DLD1 (cell line): ENCODE measurements around the gene DDC.
"Not testable (repeated sequence)": the region's sequence is repeated elsewhere in the genome, so short reads cannot be mapped to it uniquely, and the experiment has no call there.

Source experiments
- in situ Hi-C: cut with HindIII; loops from 2 replicates; pipeline ENCODE4 v1.10.0; 2017; ENCODE audit warnings: low sequenced_read_pairs

Gene DDC

DNA sequence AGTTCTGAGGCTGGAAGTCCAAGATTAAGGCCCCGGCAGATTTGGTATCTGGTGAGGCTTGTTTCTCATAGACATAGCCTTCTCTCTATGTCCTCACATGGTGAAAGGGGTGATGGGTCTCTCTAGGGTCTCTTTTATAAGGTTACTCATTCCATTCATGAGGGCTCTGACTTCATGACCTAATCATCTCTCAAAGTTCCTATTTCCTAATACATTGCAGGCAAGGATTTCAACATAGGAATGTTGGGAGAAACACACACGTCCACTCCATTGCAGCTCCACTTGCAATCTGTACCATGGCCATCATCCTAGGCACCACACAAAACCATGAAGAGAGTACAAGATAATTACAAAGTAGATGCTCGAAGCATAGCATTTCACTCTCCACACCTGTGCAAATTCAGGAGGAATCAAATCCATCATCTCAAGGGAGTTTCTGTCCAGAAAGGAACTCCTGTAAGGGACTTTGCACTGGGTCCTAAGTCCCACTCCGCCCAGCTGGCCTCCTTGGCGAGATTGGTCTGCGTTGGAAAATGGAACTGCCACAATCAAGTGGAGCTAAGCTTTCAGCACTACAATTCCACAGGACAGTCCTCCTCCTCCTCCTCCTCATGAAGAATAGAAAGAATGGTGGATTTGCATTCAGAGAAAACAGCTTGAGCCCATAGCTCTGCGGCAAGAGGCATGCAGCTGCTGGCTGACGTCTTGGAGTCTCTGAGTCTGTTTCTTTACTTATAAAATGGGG lies 8.8 kb downstream of the DDC start:
- in situ Hi-C loops: no loop called here

DNA sequence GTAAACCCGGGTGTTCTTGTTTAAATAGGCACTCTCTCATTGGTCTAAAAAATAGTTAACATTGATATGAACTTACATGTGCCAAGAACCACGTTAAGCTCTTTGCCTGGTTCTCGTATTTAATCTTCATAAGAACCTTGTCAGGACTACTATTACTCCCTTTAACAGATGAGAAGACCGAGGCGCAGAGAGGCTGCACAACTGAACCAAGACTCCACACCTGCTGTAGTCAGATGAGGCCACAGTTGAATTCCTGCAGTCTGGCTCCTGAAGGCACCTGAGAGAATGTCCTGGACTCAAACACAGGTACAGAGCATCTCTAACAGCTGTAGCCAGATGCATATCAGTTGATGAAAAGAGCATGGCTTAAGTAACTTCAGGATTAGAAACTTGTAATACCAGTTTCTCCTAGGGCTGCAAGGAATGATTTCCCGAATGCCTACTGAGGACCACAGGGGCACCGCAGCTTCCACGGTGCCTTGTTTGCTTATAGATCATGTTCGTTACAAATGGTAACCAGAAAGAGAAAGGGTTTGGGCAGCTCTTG lies 9.5 kb downstream of the DDC start:
- in situ Hi-C loops: no loop called here

DNA sequence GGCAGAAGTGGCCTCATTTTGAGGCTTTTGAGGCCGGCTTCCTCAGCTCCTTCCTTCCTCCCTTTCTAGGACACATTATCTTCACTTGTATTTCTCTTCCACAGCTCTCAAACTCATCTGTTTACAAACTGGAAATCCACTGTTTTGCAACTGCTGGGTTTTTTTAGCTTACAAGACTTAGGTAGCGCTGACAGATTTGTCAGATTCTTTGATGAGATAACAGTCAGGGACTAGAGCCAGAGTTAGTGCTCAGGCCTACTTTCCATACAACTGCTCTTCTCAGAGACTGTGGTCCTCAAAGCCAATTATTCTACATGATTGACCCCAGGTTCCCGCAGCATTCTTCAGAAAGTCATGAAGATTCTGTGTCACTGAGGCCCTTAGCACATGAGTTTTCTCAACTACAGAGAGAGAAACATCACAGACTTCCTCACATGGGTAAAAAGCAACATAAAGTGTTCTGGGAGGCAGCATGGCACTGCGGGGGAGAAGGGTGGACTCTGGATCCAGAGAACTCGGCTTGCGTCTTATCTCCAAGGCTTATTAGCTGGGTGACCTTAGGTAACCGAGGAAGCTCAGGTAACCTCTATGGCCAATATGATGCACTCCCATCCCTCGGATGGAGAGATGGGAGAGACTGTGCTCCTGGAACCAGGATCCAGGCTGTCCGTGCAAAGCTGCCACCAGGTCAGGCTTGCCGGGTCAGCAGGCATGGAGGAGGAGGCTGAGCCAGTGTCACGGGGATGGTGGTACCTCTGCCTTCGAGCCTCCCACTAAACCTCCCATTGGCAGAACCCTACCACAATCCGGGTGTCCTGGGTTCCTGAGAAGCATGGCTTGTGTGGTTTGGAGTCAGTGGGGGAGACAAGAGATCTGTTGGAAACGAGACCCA lies 10.5 kb downstream of the DDC start:
- in situ Hi-C loops: no loop called here

DNA sequence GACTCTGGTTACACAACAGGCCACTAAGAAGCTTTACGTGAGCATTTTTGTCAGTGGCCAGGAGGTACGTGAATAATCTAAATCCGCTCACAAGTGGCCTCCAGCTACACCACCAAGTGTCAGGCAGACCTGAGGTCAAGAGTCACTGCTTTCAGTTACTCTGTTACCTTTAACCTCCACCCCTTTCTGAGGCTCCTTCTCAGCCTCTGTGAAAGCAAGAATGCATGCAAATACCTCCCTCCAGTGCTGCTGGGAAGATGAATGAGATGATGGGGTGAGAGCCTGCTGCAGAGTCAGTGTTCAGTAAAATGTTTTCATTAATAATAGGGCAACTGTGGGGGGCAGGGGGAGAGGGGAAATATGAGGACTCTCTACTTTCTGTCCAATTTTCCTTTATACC lies 11.2 kb downstream of the DDC start:
- in situ Hi-C loops: no loop called here

DNA sequence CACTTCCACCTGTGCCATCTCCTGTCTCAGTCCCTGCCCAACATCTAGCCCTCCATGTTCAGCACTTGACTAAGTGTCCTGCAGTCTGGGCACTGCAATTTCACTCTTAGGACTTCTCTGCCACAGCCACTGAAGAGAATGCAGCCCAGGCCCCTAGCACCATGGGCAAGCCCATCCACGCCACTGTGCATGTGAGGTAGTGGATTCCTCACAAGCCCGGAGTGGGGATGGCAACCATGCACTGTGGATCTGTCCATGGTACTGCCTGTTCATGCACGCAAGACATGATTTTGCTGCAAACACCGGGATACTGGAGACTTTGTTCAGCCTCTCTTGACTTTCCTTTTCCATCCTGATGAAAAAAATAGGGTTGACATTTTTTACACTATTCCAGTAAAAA lies 12.3 kb downstream of the DDC start:
- in situ Hi-C loops: no loop called here

DNA sequence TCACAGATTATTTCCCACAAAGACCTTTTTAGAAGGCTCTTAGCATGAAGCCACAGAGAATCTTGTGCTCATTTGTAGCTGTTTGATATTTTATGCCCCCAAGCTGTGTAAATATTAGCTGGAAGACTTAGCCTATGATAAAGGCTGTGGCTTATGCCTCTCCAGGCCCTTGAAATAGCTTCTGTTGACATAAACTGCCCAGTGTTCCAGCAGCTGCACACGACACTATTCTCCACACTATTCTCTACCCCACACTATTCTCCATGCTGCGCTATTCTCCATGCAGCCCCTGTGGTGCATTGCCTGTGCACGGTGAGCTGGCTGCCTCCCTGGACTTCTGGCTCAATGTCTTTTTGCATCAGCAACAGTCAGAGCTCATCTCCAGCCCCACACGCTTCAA lies 13.1 kb downstream of the DDC start:
- in situ Hi-C loops: no loop called here

DNA sequence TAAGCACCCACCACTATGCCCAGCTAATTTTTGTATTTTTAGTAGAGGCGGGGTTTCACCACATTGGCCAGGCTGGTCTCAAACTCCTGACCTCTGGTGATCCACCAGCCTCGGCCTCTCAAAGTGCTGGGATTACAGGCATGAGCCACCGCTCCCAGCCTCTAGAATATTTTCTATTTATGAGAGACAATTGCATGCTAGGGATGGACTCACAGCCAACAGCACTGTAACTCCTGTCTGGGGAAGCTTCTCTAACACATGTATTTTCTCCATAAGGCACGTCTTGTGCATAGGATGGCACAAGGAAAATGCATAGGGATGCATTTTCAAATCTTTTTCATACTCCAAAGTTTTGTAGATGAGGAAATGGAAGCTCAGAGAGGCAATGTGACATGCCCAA lies 19.6 kb downstream of the DDC start:
- in situ Hi-C loops: not testable (repeated sequence)

DNA sequence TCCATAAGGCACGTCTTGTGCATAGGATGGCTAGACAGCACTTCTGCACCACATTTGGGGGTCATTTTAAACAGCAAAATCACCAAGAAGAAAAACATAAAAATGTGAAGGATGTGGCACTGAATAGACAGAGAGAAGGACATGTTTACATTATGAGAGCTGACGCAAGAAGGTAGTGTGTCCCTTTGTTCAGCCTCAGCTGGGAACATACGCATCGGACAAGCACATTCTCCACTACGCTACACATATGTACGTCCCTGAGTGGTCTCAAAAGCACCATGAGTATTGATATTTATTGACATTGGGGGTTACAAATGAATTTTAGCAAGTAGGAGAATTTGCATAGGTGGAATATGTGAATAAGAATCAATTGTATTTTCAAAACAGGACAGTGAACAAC lies 20.2 kb downstream of the DDC start:
- in situ Hi-C loops: no loop called here

DNA sequence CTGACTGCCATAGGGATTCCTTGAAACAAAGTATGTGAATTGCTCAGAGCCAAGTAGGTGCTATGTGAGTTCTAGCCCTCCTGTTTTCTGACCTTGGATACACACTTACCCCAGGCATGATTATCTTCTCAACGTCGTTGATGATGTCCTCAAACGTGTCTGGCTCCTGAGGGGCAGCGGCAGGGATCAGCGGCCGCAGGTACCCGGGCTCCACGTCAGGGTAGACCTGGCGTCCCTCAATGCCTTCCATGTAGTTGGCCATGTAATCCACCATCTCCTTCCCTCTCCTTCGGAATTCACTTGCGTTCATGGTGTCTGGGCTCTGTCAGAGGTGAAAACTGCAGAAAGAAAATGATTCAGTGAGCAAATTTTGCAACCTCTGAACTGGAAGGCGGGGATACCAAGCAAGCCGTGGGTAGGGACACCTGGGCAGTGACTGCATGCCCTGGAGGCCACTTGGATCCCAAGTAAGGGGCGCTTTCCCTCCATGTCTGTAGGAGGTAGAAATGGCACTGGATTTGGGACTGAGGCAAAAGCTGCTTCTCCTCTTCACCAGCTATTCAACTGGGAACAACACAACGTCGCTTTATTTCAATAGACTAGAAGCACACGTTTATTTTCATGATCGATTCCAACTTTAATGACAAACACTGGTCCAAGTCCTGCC lies 21.3 kb downstream of the DDC start:
- in situ Hi-C loops: no loop called here

DNA sequence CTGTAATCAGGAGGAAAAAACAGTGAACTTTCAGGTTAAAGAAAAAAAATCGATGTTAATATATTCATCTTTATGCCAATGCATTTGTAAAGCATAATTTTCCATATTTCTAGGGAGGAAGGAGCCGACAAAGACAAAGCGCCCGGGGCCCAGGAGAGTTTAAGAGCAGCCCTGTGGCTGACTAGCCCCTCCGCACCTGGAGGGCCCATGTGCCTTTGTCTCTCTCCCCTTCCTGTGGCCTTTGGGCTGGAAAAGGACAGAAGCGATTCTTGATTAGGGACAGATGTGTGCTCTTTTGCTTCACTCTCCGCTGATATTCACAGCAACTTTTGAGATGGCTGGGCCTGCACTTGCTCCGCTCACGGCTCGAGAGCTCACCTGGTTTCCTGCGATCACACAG lies 23.1 kb downstream of the DDC start:
- in situ Hi-C loops: no loop called here

DNA sequence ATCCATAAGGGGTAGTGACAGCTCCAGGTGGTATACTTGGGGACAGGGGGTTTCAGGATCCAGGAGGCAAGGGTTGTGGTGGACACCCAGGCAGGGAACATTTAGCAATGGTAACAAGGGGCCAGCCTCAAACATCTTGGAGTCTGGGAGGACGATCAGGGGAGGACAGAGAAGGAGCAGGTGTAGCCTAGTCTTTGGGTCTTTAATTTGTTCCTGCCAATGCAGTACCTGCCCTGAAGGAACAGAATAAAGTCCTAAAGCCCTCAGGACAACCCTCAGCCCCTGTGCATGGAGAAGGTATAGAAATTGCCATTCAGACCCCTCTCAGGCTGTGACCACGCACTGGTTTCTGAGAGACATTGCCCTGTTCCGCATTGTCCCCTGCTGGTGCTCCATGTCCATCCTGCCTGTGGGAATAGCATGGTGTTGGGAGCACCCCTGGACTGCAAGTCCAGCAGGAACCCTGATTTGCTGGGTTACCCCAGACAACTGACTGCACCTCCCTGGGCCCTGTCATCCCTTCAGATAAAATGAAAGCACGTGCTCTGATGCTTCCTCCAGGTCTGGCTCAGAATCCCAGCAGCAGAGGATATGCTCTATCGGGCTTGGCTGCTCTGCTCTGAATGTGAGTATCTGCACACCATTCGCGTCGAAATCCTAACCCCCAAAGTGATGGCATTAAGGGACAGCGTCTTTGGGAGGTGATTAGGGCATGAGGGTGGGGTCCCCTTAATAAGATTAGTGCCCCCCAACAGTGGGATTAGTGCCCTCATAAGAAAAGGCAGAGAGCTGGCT lies 24.2 kb downstream of the DDC start:
- in situ Hi-C loops: no loop called here

DNA sequence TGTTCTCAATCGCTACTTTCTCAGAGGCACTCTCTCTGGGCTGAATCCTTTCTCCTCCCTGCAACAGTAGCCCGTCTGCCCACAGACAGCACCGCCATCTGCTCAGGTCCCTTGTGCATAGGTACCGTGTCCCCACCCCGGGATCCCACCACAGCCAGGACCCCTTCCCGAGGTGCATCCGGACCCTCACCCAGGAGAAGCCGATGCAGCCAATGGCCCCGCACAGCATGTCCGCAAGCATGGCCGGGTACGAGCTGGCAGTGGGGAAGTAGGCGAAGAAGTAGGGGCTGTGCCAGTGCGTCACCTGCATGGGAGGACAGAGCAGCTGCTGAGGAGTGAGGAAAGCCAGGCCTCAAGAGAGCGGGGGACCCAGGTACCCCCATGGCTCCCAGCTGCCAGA lies 25.5 kb downstream of the DDC start:
- in situ Hi-C loops: no loop called here

DNA sequence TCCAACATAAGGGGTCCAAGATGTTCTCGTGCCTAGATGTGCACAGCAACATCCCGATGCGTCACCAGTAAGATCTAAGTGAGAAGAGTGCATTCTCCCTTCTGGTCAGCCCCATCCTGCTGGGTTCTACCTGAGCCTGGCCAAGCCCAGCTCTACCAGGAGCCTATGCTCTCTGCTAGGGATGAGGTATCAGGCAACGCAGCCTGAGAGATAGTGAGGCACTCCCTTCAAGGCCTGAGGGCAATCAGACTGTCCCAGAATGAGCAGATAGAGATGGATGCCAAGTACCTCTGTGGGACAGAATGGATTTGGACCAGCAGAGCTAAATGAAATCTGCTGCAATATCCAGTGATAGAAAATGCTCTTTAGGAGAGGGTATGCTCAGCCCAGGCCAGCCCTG lies 26.7 kb downstream of the DDC start:
- in situ Hi-C loops: no loop called here

DNA sequence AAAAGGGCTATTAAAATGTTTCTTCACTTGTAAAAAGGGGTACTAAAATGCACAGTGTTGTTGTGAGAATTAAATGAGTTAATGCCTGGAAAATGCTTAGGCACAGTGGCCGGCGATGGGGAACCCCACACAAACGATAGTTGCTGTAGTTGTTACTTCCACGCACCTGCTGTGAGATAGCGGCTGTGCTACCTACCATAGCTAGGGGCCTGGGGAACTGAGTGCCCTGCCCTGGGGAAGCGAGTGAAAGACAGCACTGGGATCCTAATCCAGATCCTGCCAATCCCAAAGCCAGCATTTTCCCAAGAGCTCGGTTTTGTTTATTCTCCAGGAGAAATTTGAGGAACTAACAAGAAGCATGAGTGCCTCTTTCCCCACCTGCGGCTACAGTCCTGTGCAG lies 27.8 kb downstream of the DDC start:
- in situ Hi-C loops: no loop called here

DNA sequence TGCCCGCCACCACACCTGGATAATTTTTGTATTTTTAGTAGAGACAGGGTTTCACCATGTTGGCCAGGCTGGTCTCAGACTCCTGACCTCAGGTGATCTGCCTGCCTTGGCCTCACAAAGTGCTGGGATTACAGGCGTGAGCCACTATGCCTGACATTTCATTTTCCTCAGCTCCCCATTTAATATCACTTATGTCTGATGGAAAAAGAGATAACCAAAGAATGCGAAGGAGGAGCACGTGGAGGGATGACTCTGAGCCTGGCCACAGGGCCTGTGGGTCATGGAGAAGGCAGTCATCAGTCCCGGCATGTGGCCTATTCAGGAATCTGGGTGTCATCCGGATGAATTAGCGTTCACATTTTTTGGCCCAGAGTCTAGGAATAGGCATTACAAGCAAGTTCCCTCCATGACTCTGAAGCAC lies 29.9 kb downstream of the DDC start:
- in situ Hi-C loops: not testable (repeated sequence)

DNA sequence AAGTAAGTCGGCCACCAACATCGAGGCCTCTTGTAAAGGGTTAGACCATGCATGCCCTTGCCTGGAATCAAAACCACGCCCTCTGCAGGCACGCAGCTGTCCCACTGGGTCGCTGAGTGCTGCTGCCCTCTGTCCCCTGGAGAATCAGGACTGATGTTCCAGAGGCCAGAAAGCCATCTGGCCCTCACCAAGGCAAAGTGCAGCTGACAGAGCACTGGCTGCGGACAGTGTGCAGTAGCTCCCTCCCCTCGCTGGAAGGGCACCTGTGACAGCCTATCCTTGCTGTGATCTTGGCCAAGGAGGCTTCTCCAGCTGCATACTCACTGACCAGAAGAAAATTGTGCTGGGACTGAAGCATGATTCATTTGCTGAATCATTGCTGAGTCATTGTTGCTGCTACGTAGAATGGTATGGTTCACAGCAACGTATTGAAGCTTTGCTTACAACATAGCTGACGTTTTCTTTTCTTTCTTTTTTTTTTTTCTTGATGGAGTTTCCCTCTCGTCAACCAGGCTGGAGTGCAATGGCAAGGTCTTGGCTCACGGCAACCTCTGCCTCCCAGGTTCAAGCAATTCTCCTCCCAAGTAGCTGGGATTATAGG lies 30.4 kb downstream of the DDC start:
- in situ Hi-C loops: no loop called here

DNA sequence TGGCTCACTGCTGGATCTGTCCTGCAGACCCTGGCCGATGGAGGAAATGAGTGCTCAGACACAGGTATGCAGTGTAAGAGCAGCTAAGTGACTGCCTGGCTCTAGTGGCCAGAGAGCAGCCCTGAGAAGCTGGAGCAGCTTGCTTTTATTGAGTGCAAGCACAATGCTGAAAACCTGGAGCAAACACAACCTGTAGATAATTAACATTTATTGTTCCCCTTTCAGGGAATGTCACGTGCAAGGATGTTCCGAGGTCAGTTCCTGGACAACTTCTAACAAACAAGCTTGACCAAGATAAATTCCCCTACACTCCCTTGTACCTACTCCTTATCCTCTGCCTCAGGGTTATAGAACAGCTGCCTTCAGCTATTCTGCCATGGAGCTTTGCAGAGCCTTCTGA lies 31.3 kb downstream of the DDC start:
- in situ Hi-C loops: no loop called here

DNA sequence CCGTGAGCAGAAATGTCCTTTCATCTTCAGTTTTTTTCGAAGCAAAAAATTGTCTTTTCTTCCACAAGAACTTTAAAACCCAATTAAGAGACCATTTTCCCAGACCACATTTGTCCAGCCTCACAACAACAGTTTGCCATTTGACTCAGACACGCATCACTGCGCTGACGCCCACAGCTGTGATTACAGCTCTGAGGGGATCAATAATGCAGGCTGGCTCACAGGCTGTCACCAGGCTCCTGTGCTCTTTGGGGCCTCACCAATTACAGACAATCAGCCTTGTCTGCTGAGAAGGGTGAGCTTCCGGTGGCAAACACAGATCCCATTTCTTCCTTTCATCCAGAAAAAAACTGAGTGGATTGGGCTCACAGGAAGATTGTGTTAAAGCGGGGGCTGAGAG lies 33.3 kb downstream of the DDC start:
- in situ Hi-C loops: no loop called here

DNA sequence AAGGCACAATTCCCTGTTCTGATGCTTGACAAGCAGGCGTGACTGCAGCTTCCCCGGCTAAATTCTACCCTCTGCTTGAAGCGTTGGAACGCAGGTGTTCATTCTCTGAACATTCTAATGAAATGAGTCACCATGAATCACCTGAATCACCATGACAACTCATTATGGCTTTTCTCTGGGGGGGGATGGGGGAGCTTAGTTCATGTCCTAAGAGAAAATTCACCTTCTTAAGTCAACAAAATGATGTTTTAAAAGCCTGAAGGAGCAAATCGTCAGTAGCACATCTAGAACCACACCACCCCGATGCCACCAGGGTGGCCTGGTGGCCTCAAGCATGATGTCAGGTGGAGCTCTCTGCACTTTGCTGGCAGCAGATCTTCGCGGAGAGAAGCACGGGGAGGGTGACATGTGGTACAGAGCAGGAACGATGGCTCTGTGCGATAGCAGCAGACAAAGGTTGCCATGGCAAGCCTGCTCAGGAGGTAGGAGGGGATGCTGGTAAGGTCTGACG lies 33.7 kb downstream of the DDC start:
- in situ Hi-C loops: no loop called here

DNA sequence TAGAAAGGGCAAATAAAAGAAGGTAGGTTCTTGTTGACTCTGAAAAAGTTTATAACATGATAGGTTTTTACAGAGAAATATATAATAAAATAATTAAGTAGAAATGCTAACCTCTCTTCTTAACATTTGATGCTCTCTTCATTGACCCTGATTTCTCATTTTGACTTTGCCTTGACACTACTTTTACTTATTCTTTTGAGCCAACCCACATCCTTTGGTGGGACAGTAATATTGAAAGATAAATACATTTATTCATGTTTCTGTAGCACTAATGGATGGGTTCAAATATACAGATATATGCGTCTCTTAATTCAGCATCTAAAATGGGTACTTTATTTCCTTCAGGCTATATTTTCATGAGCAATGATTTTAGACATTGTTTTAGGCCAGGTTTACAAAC lies 34.4 kb downstream of the DDC start:
- in situ Hi-C loops: no loop called here
